NCI-H1417 treated with DMSO at 0.1 percent for 48 hours (cell line): ENCODE data around the gene SCN8A.

Experiments used
- DNase-seq: peaks from one replicate; lab custom pipeline; 2025; lab: John Stamatoyannopoulos, UW

SCN8A gene

DNA sequence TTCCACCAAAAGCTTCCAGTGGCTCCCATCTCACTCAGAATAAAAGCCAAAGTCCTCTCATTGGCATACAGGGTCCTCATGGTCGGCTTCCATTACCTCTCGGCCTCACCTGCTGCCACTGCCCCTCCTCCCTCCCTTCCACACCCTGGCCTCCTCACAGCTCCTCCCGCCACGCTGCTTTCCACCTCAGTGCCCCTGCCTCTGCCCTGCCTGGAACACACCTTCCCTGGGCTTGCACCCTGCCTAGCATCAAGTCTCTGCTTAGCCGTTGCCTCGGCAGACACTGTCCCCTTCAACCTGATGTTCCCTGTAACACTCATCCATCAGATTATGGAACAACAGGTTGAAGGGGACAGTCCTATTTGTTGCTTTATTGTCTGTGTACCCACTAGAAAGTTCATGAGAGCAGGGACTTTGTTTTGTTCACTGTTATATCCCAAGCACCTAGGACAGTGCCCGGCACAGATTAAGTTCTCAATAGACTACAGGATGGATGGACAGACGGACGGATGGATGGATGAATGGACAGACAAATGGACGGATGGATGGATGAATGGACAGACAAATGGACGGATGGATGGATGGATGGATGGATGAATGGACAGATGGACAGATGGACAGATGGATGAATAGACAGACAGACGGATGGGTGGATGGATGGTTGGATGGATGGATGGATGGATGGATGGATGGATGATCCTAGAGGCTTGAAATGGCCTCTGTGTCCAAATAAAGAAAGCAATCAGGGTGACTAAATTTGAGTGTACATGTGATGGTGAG is 242.6 kb downstream of the SCN8A start:
- no peak for DNase-seq

DNA sequence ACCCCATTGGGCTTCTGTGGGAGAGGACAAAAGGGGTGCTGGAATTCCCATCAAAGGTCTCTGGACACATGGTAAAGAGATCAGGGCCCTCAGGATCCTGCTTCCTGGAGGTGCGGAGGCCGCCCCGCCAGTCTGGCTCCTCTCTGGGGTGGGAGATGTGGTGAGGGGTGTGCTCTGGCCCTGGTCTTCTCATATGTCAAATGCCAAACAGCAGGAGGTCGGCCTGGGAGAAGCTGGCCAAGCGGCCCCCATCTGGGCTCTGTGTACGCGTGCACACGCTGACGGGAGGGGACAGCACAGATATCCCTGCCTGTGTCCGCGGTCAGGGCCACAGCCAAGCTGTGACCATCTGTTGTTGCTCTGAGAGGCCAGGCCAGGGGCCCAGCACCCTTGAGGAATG is 243.4 kb downstream of the SCN8A start:
- no peak for DNase-seq

DNA sequence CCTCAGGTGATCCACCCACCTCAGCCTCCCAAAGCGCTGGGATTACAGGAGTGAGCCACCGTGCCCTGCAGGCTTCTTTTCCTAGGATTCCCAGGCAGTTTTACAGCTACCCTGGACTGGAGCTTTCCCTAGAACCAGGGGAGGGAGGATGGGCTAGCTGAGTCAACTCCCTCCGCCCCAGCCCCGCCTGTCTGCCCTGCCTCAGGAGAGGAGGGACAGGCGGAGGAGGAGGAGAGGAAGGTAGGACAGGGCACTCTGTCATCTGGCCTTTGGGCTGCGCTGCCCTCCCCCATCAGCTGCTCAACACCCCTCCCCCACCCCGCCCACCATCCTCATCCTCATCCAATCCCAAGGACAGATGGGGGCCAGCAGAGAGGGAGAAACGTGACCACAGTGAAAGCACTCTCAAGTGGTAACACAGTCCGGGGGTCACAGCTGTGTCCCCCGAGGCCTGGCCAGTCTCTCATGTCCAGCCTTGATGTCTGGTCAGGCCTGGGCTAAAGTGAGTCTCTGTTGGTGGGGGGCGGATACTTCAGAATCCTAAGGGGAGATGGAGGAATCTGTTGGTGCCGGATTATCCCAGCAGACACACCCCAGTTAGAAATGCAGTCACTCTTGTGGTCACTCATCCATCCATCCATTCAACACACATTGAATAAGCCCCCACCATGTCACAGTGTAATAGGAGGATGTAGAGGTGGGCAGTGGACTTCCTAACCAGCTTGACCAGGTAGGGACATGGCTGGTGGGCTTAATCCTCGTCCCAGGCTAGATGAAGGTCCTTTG is 245.2 kb downstream of the SCN8A start:
- no peak for DNase-seq

- DNase-seq: no peak
Measured at GRCh38 chr12:51836827-51837173, 245.8 kb downstream of the SCN8A start.

DNA sequence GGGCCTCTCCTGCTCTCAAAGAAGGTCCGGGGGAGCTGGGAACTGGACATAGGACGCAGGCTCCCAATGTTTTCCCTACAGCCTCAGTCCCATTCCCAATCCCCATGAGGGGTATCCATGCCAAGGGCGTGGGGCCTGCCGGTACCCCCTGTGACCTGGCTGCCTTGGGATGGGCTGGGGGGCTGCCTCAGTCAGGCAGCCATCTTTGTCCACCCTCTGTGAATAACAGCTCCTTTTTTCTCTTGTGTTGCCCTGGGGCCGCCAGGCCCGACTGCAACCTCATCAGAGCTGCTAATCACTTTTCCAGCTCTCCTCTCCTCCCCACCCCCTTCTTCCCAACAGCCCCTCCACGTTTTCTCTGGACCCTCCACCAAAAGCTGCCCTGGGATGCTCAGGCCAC is 246.3 kb downstream of the SCN8A start:
- DNase-seq: no peak

DNA sequence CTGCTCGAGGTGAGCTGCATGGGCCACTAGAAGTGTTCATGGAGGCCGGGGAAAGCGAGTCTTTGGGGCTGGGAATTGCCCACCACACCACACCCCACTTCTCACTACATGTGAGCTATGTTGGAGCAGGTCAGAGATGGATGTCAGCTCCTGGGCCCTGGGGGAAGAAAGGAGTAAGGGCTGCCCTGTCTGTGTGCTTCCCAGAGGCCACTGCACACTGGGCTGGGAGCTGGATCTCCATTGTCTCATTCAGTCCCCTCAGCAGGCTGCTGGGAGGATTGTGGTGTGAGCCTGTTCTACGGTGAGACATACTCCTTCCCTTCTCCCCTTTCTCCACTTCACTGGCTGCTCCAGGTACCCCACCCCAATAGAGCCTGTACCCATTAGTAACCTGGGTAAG is 247.0 kb downstream of the SCN8A start:
- no peak for DNase-seq

DNA sequence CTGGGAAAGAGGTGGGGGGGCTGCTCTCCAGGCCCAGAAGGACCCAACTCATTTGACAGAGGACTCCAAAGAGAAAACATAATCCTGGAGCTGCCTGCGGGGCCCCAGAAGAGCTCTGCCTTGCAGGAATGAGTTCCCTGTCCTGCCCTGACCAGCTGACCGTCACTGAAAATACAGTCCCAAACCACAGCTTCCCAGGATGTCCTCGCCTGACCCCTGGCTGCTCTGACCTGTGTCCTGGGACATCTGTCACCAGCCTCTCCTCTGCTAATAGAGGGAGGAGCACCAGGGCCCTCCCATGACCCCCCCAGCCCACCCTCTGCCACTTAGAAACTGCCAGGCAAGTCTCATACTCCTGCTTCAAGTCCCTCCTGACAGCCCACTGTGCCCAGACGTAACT is 247.7 kb downstream of the SCN8A start:
- no peak for DNase-seq

GRCh38 chr12:51839310-51839947 is 248.4 kb downstream of the SCN8A start:
- DNase-seq: no peak

- no peak for DNase-seq
Measured at GRCh38 chr12:51840966-51841365, 249.9 kb downstream of the SCN8A start.

- no peak for DNase-seq
Measured at GRCh38 chr12:51841727-51842126, 250.7 kb downstream of the SCN8A start.

DNA sequence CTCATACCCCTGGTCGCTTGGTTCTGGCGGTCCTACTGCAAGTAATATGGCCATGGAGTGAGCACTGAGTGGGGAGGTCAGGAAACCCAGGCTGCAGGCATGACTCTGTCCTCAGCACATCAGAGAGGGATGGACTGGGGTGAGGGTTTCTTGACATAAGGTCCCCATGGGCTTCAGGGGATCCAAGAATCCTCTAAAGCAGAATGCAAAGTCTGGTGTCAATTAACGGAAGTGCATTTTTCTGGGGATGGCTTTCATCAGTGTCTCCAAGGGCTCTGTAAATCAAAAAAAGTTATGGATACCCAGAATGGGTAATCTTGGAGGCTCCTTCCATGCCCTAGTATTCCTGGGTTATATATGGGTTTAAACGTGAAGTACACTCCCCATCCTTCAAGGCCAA is 253.8 kb downstream of the SCN8A start:
- no peak for DNase-seq

DNA sequence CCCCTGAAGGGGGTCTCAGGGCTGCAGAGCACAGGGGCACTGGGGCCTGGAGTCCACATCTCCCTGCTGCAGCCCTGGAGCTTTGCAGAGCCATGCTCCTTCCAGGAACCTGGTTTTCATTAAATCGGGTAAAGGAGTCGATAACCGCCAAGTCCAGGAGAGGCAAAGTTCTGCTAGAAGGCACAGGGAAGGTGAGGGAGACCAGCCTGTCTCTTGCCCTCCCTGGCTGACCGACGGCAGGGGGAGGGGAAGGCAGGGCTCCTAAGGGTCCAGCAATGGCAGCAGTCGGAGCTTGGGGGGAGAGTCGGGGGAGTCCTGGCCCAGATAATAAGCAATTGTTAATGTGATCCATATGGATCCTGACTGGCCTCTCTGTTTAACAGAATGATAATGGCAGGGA is 254.4 kb downstream of the SCN8A start:
- no peak for DNase-seq

GRCh38 chr12:51846271-51846691 is 255.2 kb downstream of the SCN8A start:
- no peak for DNase-seq

DNA sequence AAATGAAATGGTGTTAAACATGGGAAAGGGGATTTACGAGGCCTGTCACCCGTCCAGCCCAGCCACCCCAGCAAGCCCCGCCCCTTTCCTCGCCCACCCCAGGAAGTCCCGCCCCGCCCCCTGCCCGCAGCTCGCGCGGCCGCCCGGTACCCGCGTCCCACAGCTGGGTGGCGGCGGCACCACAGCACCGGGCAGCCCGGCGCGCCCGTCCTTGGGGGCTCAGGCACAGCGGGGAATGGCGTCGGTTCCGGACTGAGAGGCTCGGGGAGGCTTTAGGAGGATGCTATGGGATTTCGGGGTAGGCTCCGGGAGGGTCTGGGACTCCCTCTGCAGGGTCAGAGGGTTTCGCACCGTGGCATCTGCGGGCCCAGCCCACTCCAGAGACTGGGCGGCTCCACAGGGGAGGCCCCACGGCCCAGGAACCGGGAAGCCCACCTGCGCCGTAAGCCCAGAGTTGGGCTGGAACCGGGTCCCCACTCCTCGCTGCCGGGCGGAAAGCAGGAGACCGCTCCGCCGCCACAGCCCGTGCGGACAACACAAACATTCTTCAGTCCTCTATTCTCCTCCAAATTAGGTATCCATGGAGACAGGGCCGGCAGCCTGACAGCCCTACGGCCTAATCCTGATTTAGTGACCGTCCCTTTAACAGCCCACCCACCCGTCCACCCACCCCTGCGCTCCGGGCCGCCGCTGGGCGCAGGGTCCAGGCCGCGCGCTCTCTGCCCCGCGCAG is 256.0 kb downstream of the SCN8A start:
- DNase-seq: no peak

DNA sequence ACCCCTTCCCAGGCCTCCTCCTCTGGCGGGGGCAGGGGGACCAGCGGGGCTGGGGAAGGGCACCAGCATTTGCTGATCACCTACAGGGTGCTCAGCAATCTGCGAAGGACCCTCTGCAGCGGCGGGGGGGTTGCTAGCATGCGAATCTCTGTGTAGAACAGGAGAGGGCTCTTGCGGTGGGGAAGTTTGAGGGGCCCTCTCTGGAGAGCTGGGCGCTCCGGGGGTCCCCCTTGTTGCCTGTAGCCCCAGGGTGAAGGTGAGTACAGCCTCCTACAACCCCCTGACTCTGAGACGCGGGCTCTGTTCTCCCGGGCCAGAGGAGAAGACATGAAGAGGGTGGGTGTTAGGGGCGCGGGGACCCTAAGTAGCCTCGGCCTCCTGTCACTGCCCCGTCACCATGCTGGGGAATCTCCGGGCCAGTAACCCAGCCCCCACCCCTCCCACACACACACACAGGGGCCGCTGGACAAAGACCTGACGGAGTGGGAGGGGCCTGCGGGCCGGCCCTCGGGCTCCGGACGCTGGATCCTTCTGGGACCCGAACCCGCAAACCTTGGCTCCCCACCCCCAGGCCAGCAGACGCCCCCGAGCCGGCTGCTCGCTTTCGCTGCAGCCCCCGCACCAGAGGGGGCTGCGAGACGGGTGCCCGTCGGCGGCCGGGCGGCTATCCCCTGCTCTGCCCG is 256.8 kb downstream of the SCN8A start:
- DNase-seq: no peak

DNA sequence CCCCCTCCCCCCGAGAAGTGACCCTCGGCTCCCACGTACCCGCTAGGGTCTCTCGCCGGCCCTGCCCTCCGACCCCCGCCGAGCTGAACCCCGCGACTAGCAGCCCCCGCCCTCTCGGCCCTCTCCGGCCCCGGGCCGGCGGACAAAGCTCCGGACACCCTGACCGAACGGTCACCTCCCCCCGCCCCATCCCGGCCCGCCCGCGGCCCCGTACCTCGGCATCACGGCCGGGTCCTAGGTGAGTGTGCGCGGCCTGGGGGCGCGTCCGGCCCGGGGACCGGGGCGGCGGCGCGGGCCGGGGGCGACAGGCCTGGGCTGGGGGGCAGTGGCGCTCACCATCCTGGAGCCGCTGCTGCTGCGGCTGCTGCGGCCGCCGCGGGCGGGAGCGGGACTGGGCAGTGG is 257.3 kb downstream of the SCN8A start, which contains the start of gene FIGNL2:
FIGNL2 (minus strand) TSS at position 393 of the 402 bp plus-strand sequence. CDS start 26,305 bp downstream, outside the sequence.
- no peak for DNase-seq

- DNase-seq: no peak
Measured at GRCh38 chr12:51848841-51849735, 258.1 kb downstream of the SCN8A start.

DNA sequence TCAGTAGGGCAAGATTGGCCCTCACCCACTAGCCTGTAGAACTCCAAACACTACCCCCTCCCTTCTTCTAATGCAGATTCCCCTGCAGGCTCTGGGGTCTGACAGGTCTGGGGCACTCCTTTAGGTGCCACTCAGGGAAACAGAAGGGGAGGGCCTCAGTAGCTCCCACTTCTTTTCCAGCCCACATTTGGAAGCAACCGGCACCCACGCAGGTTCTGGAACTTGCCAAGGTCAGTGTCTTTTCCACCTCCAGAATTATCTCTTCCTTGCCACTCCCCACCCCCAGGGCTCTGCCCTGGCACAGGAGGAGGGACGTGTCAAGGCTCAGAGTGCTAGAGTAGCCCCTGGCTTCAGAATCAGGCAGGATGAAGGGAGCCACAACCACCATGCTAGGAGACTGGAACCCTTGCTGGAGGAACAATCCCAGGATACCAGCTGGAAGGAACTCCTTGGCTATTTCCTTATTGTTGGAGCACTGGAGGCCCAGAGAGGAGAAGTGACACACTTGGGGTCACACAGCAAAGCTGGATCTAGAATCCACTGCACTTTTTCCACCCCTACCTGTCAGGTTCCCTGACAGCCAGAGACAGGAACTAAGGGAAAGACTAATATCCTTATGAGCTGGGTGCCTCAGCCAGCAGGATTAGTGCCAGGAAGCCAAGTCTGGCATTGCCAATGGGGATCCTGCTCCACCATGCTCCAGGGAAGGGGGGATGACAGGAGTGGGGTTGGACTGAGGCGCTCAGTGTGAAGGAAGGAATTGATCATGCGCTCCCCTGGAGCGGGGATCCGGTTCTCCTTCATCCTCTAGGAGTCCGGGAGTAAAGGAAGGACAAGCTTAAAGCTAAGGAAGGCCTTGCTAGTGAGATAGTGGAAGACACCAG is 259.3 kb downstream of the SCN8A start:
- DNase-seq: no peak

GRCh38 chr12:51850965-51851299 is 259.9 kb downstream of the SCN8A start:
- DNase-seq: no peak
